ENCODE data around the gene NHEJ1. TPM values are rescaled to one million over a fixed set of nuclear protein-coding genes. Genes with fewer than 3 reads are reported as not detected.

NHEJ1 gene
- total RNA-seq, 1 experiment from 2014 or later: 16.4 TPM

DNA sequence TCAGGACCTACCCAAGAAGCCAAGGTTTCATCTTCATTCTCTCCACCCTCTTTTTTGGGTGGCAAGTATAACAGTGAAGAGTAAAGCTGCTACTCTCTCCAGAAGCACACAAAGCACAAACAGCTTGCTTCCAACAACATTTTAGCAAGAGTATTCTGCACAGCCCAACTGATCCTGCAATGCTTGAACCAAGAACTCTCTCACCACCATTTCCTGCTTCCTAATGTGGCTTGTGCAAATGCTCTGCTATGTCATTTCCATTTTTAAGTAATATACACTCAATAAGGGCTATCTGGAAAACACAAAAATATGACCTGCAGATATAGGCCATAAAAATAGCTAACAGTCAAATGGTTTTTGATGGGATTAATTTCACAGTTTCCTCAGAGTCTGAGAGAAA lies 75.8 kb downstream of the NHEJ1 start:
- no peak overlapping the region for H3K4me3 ChIP-seq (replicated peaks in 1 of 2; ENCODE audit: low read depth in 1 of 2, low read length in 2 of 2)
- POLR2A ChIA-PET: no interaction called here
- H3K9me2 ChIP-seq (ENCODE audit: insufficient read depth): no peaks in the 10 kb centered on the region
- ATAC-seq (no peak), DNase-seq (ENCODE audit: low read depth, low spot score) (no peak)
- no peak overlapping the region for H3K4me2 ChIP-seq (ENCODE audit: low read length)
- H3K27ac ChIP-seq (ENCODE audit: low read depth, low read length): no peak overlapping the region
- RAD21 ChIA-PET (ENCODE audit: low non-redundant PET in 1 of 2, low total read pairs in 2 of 2, uncharacterized antibody in 2 of 2, unreplicated experiment in 2 of 2): no interaction called here
- H3K27me3 ChIP-seq (ENCODE audit: insufficient read depth, low read length): no peaks in the 10 kb centered on the region
- H3K79me2 ChIP-seq (ENCODE audit: insufficient read depth, low read length): no peaks in the 10 kb centered on the region
- no peak overlapping the region for H3K9ac ChIP-seq (ENCODE audit: low read length)
- no peaks in the 10 kb centered on the region for H4K20me1 ChIP-seq (ENCODE audit: insufficient read depth)
- TF ChIP-seq, protein P1, sequence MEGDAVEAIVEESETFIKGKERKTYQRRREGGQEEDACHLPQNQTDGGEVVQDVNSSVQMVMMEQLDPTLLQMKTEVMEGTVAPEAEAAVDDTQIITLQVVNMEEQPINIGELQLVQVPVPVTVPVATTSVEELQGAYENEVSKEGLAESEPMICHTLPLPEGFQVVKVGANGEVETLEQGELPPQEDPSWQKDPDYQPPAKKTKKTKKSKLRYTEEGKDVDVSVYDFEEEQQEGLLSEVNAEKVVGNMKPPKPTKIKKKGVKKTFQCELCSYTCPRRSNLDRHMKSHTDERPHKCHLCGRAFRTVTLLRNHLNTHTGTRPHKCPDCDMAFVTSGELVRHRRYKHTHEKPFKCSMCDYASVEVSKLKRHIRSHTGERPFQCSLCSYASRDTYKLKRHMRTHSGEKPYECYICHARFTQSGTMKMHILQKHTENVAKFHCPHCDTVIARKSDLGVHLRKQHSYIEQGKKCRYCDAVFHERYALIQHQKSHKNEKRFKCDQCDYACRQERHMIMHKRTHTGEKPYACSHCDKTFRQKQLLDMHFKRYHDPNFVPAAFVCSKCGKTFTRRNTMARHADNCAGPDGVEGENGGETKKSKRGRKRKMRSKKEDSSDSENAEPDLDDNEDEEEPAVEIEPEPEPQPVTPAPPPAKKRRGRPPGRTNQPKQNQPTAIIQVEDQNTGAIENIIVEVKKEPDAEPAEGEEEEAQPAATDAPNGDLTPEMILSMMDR (IDR thresholded peaks at IDR 0.05 in 2 of 3, conservative IDR thresholded peaks at IDR 0.05 in 1 of 3; ENCODE audit: borderline replicate concordance in 1 of 3, insufficient read depth in 1 of 3, low read depth in 2 of 3, low read length in 2 of 3): no peak
- TF ChIP-seq EZH2 (IDR thresholded peaks at IDR 0.05) (no peak), RAD21 (IDR thresholded peaks at IDR 0.05; ENCODE audit: low read depth) (no peak), CEBPB (IDR thresholded peaks at IDR 0.05; ENCODE audit: low read depth) (no peak), JUND (IDR thresholded peaks at IDR 0.05) (no peak), TCF7L2 (IDR thresholded peaks at IDR 0.05; ENCODE audit: borderline replicate concordance, extremely low read depth, insufficient read depth, insufficient read length) (no peak), EZH2phosphoT487 (IDR thresholded peaks at IDR 0.05; ENCODE audit: borderline replicate concordance) (no peak), ZBTB33 (IDR thresholded peaks at IDR 0.05; ENCODE audit: extremely low read depth, insufficient replicate concordance, low read length) (no peak), POLR2AphosphoS5 (IDR thresholded peaks at IDR 0.05; ENCODE audit: low read depth, low read length) (no peak), EGR1 (IDR thresholded peaks at IDR 0.05; ENCODE audit: low read depth) (no peak), REST (IDR thresholded peaks at IDR 0.05; ENCODE audit: low read depth) (no peak), SP1 (IDR thresholded peaks at IDR 0.05; ENCODE audit: low read depth) (no peak), ELF1 (IDR thresholded peaks at IDR 0.05; ENCODE audit: borderline replicate concordance, low read depth) (no peak), SRF (IDR thresholded peaks at IDR 0.05; ENCODE audit: low read depth) (no peak), YY1 (IDR thresholded peaks at IDR 0.05; ENCODE audit: extremely low read depth, insufficient replicate concordance, low read depth, low read length) (no peak)
- TF ChIP-seq, protein P2, sequence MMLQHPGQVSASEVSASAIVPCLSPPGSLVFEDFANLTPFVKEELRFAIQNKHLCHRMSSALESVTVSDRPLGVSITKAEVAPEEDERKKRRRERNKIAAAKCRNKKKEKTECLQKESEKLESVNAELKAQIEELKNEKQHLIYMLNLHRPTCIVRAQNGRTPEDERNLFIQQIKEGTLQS (IDR thresholded peaks at IDR 0.05): no peak
- H3K9me3 ChIP-seq (ENCODE audit: control insufficient read depth in 1 of 2, insufficient read depth in 1 of 2, low read depth in 1 of 2, low read length in 2 of 2): no peaks in the 10 kb centered on the region
- no peak overlapping the region for H2AFZ ChIP-seq (ENCODE audit: low read depth, low read length, poor library complexity, severe bottlenecking)
- H3K36me3 ChIP-seq (ENCODE audit: control insufficient read depth in 1 of 2, insufficient read depth in 2 of 2, low read length in 2 of 2): no peaks in the 10 kb centered on the region
- no peaks in the 10 kb centered on the region for H3K4me1 ChIP-seq (ENCODE audit: control insufficient read depth in 1 of 2, insufficient read depth in 2 of 2, low read length in 2 of 2)
- intact Hi-C loops (cut with micrococcal nuclease): no loop called here
- BruUV-seq (replicated peaks): no TSS peak
- CTCF ChIA-PET: interaction anchor here (1.4 to 1.8 kb wide), 3 partner anchors 12 to 19 kb away, joined by 5 to 9 read pairs (median 5); no protein-coding TSS in a partner anchor

Measured in HCT116 (cell line).